Thoracic aorta (tissue), 2 donors: ENCODE results near the gene OTOA. TPM values are rescaled to one million over a fixed set of nuclear protein-coding genes. Genes with fewer than 3 reads are reported as not detected.

Experiments used
- ATAC-seq: fragments of 150-250 bp; one replicate; pipeline ENCODE4 v1.8.0; 2017; ENCODE audit warnings: low read depth; ENCODE audit not compliant: insufficient number of reproducible peaks, low FRiP score
- DNase-seq: peaks from one replicate; pipeline ENCODE4 v3.0.0-alpha.2; 2020; ENCODE audit warnings: low spot score
- H3K27ac ChIP-seq, 2 donors: fragments of 200-600 bp; sonication (generic); 1 replicate in 1 of 2; 2 replicates in 1 of 2; pipeline ENCODE4 v1.5.1; 2016; ENCODE audit warnings: mild to moderate bottlenecking in 2 of 2, moderate library complexity in 2 of 2
- H3K27me3 ChIP-seq: fragments of 200-600 bp; sonication (generic); replicated peaks from 2 replicates; pipeline ENCODE4 v1.6.0; 2016; ENCODE audit warnings: mild to moderate bottlenecking; ENCODE audit not compliant: insufficient read depth
- H3K36me3 ChIP-seq: fragments of 200-600 bp; sonication (generic); one replicate; pipeline ENCODE4 v1.5.1; 2016
- H3K4me1 ChIP-seq, 2 donors: fragments of 200-600 bp; sonication (generic); 1 replicate in 1 of 2; 2 replicates in 1 of 2; pipeline versions ENCODE4 v1.5.1 to v1.6.0; 2016; ENCODE audit warnings: low read depth in 2 of 2, mild to moderate bottlenecking in 1 of 2; ENCODE audit not compliant: control insufficient read depth in 1 of 2
- H3K4me3 ChIP-seq: fragments of 200-600 bp; sonication (generic); 2 replicates; pipeline ENCODE4 v1.5.1; 2016; ENCODE audit warnings: mild to moderate bottlenecking
- H3K9me3 ChIP-seq: fragments of 200-600 bp; sonication (generic); 2 replicates; pipeline ENCODE4 v1.5.1; 2016
- total RNA-seq, 2 donors: library from RNA; depleted of rRNA; stranded (reverse); fragments of >200 nt; gene quantifications; one replicate each; pipeline versions ENCODE4 v1.1.0 to v1.2.3, GENCODE V29; 2016
- TF ChIP-seq, protein P1 (sequence below): fragments of 200-600 bp; sonication (generic); IDR thresholded peaks from one replicate; pipeline ENCODE4 v1.5.1; 2019; ENCODE audit warnings: antibody characterized with exemption

Gene OTOA
- total RNA-seq, 2 donors from 2014 or later, result 0.21 TPM; not detected in 1

DNA sequence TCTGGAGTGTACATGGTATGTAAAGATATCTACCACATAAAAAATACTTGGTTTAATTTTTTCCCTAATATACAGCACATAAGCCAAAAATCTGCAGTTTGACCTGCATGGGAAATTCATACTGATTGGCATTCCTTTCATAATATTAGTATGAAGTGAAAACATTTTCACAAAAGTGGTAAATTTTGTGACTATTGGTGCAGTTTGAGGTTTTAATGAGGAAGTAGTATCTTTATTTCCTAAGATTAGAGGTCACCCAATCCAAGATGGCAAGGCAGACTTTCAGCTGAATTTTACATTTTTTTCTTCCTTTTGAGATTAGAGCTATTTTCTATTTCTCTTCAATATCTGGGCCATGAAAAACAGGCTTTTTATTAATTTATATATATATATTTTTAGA is 43.2 kb upstream of the OTOA start:
- Histone ChIP-seq H3K9me3 (no peaks in the 10 kb centered on the region), H3K4me1 (no peaks in the 10 kb centered on the region), H3K36me3 (peaks cover 5% of the 10 kb centered on the region), H3K4me3 (no peak overlapping the region), H3K27me3 (no peaks in the 10 kb centered on the region), H3K27ac (no peak overlapping the region)
- TF ChIP-seq, protein P1, sequence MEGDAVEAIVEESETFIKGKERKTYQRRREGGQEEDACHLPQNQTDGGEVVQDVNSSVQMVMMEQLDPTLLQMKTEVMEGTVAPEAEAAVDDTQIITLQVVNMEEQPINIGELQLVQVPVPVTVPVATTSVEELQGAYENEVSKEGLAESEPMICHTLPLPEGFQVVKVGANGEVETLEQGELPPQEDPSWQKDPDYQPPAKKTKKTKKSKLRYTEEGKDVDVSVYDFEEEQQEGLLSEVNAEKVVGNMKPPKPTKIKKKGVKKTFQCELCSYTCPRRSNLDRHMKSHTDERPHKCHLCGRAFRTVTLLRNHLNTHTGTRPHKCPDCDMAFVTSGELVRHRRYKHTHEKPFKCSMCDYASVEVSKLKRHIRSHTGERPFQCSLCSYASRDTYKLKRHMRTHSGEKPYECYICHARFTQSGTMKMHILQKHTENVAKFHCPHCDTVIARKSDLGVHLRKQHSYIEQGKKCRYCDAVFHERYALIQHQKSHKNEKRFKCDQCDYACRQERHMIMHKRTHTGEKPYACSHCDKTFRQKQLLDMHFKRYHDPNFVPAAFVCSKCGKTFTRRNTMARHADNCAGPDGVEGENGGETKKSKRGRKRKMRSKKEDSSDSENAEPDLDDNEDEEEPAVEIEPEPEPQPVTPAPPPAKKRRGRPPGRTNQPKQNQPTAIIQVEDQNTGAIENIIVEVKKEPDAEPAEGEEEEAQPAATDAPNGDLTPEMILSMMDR, result no peak
- DNase-seq (no peak), ATAC-seq (no peak)

DNA sequence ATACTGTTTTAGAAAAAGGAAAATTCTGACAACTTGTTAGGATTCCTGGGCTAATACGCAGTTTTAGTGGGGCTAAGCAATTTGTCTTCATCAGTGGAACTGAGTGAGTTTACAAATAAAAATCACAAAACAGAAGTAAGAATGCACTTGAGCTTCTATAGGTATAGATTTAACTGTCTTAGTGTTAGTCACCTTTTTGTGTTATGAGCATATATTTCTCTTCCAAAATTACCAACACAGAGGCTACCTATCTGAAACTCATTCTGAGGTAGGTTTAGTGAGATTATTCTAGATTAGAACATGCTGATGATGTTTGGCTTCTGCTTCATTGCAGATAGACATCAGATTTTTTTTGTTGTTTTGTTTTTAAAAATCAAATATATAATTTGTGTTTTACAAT is 41.2 kb upstream of the OTOA start:
- Histone ChIP-seq H3K27ac (no peak overlapping the region), H3K27me3 (no peaks in the 10 kb centered on the region), H3K4me1 (peaks cover 0 to 4% of the 10 kb centered on the region in 2 donors), H3K9me3 (no peaks in the 10 kb centered on the region), H3K4me3 (no peak overlapping the region), H3K36me3 (peaks cover 5% of the 10 kb centered on the region)
- TF ChIP-seq, protein P1, result no peak
- ATAC-seq (no peak), DNase-seq (no peak)

DNA sequence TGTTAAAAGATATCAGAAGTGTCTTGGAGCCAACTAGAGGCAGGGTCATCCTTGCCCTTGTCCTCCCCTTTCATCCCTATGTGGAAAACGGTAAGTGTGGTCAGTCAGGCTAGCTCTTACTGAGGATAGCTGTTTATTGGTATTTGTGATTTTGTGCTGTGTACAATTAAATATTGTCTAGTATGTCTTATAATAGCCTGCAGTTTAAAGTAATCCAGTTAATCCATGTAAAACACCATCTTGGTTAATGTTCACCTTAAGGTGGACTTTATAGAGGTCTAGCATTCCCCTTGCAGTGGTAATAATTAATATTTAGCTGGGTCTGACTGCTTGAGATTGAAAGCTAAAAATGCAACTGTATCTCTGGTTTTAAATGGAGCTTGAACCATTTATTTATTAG is 38.7 kb upstream of the OTOA start:
- ATAC-seq, result no peak
- TF ChIP-seq, protein P1, result no peak

DNA sequence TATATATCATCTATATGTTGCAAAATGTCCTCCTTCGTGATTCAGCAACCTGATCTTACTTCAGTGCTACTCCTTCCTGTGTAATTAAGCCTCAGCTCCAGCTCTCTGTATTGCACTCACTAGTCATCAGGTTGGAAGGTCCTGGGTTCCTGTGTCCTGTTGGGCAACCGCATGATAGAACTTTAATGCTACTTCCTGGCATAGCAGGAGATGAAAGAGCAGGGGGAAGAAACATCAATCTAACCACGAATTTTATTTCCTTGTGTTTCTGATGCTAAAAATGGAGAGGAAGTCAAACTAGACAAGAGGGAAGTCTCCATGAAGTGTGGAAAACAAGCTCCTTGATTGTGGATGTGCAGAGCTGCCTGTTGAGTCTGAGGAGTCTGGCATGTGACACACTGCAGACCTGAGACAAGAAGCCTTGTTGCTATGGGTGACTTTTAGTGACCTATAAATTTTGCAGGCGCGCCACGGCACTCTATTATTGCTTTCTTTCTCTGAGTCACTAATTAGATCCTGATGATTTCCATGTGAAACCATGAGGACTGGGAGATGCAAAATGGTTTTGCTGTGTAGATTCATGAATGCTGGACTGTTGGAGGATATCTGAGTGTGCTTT is 37.0 kb upstream of the OTOA start:
- Histone ChIP-seq H3K4me3 (no peak overlapping the region), H3K4me1 (peaks cover 0 to 4% of the 10 kb centered on the region in 2 donors), H3K36me3 (peaks cover 11% of the 10 kb centered on the region), H3K9me3 (no peaks in the 10 kb centered on the region), H3K27ac (peak overlapping the region in 1 of 2 donors; percentile 21), H3K27me3 (no peaks in the 10 kb centered on the region)
- TF ChIP-seq, protein P1, result no peak
- ATAC-seq, result no peak
- DNase-seq, result no peak

More for the DNA sequence above, 38.7 kb upstream of the OTOA start:
- Histone ChIP-seq H3K9me3 (no peaks in the 10 kb centered on the region), H3K36me3 (peaks cover 7% of the 10 kb centered on the region), H3K4me1 (peaks cover 0 to 4% of the 10 kb centered on the region in 2 donors), H3K27me3 (no peaks in the 10 kb centered on the region), H3K4me3 (no peak overlapping the region), H3K27ac (no peak overlapping the region)
- no peak for DNase-seq

DNA sequence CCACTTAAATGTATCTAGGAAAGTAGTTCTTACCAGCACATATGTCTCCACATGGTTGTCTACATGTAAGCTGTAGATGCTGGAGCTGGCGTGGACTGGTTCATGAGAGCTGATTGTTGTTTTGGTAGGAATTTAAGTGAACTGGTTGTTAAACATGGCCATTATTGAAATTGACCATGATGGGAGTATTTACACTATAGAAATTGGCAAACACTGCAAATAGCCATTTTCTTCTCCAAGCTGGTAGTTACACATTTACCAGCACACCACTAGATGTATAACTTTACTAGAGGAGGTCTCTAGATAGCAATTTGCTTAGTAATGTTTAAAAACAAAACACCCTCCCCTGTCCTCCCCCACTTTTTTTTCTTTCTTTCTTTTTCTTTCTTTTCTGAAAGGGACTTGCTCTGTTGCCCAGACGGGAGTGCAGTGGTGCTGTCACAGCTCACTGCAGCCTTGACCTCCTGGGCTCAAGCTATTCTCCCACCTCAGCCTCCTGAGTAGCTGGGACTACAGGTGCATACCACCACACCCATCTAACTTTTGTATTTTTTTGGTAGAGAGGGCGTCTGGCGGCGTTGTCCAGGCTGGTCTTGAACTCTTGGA is 35.5 kb upstream of the OTOA start:
- Histone ChIP-seq H3K27ac (no peak overlapping the region), H3K36me3 (peaks cover 11% of the 10 kb centered on the region)
- TF ChIP-seq, protein P1, result no peak

More for the DNA sequence above, 35.5 kb upstream of the OTOA start:
- H3K27me3 ChIP-seq, result no peaks in the 10 kb centered on the region
- no peak for ATAC-seq
- DNase-seq, result no peak
- H3K4me1 ChIP-seq, result peaks cover 0 to 4% of the 10 kb centered on the region in 2 donors
- no peaks in the 10 kb centered on the region for H3K9me3 ChIP-seq
- H3K4me3 ChIP-seq, result no peak overlapping the region
